IPS DF 19.7 (cell line): ENCODE results near the gene ZDHHC20.

ENCODE experiments used
- DNase-seq: peaks from one replicate; pipeline ENCODE4 v3.0.0-alpha.2; 2013; ENCODE audit warnings: low read depth, low spot score

The ZDHHC20 gene

DNA sequence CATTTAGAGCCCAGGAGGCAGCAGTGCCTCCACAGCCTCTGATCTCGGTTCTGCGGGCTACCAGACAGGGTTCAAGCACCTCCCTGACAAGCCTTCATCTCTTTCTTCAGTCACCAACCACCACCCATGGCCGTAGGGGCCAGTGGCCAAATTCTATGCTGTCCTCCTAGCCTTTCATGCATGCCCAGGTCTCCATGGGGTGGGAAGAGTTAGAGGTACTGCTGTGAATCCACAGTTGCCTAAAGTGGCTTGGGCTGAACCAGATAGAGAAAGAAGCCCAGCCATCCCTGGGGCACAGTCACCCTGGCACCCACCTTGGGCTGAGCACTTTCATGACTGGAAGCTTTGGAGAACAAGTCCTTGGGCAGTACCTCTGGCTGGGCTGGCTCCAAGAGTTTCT, 97.4 kb downstream of the ZDHHC20 start:
- DNase-seq = no peak

DNA sequence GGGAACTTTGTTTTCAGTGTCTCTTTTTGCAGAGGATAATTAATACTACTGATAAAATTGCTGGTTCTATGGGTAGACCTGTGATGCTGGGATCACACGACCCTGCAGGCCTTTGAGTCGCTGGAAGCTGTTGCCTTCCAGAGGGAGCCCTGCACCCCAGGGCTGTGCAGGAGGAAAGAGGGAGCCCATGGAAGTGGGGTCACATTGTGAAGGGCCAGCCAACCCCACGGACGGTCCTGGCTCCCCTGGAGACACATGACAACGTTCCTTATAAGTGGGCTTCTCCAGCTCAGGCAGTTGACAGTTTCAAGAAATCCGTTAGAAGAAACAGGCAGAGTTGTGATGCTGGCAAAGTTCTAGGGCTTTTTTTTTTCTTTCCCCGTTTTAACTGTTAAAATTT, 98.0 kb downstream of the ZDHHC20 start:
- DNase-seq = no peak

DNA sequence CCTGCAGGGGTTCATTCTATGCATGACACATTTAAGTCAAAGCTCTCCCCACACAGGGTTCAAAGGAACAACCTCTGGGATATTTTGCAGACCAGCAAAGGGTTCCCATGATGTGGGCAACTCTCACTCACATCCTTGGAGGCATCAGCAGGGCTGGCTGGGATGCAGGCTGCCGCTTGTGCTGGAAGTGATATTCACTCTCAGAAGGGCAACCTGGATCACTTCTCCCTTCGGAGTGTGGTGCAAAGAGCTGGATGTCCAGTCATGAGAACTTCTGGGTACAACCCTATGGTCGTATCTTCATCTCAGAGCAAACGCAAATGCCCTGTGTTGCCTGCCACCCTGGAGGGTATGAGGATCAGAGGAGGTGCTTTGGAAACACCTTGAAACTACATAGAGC, 98.6 kb downstream of the ZDHHC20 start:
- no peak for DNase-seq

DNA sequence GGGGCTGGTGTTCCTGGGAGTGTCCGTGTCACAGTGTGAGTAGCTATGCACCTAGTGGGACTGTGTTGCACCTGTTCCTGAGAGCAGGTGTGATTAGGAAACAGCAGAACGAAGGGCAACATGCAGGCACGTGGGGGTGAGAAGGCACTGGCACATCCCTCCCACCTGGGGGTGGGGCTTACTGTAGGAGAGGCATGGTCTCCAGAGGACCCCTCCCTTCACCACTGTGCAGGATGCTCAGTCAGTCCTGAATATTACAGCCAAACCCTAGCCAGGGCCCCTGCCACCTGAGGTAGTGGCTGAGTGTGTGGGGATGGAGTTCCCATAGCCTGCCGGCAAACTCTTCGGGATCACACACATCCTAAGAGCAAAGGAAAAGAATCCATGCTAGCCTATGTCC, 99.2 kb downstream of the ZDHHC20 start:
- DNase-seq = no peak

DNA sequence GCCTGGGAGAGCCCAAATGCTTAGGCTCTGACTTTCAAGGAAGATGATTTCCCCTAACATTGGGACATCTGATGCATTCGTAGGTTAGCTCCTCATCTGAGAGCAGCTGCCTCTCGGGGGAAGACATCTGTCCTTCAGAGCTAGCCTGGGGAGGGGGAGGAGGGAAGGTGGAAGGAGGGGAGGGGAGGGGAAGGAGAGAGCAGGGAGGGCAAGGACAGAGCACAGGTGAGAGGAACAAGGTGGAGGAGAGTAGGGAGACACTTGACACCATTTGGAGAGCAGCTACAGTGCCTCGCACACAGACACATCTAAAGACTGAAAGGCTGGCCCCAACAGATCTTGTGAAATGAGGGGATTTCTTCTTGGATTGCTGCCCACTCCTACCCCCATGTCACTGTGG, 103.8 kb downstream of the ZDHHC20 start:
- DNase-seq = peak; percentile 12

DNA sequence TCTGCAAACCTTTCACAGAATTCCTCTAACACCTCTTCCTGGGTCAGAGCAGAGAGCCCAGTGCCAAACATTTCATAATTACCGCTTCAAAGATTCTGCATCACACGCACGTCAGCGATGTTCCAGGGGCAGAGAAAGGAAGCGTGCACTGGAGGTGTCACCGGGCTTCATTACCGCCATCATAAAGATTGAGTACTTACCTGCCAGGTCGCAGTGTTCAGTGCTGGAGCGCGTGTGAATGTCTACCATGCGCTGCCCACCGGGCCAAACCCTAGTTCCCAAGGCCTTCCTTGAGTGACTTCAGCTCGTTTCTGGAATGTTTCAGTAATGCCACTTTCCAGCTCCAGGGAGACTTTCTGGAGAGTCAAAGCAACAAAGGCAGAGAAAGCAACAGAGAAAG, 104.4 kb downstream of the ZDHHC20 start:
- no peak for DNase-seq

DNA sequence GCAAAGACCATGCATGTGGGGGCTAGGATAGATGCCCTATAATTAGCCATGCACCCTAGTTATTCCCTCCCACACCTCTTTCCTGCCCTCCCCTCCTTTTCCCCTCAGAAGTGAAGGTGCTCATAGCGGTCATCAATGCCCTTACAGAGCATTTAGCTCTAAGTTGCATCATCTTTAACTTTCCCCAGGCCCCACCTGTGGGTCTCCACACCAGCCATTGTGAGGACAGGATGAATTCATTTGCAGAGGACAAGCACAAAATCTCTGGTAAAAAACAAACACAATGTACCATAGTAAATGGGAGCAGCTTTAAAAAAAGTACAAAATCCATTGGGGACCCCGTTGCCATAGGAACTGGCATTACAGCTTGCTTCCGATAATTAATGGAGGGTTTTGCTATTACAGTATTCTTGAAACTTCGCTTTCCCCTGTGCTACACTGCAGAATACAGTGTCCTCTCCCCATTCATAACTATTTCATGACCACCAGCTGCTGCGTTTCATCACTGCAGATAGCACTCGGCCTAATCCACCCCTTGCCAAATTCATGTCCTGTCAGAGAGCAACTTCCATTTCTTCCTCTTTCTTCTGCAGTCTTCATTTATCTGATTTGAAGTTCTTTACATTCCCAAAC, 110.5 kb downstream of the ZDHHC20 start:
- DNase-seq = no peak

DNA sequence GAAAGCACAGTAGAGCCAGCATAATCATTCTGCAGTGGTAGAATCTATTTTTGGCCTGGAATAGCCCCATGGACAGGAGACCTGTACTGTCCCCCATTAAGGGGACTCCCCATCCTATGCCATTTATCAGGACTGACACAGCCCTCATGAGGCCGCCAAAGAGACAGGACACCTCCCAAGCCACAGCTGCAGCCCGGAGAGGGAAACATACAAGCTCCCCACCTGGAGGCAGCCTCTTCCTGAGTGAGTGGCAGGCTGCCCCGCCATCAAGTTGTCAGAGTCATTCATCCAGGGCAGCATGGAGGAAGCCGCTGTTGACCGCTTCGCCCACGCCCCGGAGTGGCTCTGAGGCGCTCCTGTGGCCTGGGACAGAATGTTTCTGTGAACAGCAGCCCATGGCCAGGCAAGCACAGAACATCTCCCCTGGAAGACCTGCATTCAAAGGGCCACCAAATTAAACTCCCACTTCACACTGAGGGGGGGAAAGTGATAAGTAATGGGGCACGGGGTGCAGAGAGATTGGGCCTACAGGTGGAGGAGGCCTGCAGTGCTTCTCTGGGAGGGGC, 111.3 kb downstream of the ZDHHC20 start:
- no peak for DNase-seq

DNA sequence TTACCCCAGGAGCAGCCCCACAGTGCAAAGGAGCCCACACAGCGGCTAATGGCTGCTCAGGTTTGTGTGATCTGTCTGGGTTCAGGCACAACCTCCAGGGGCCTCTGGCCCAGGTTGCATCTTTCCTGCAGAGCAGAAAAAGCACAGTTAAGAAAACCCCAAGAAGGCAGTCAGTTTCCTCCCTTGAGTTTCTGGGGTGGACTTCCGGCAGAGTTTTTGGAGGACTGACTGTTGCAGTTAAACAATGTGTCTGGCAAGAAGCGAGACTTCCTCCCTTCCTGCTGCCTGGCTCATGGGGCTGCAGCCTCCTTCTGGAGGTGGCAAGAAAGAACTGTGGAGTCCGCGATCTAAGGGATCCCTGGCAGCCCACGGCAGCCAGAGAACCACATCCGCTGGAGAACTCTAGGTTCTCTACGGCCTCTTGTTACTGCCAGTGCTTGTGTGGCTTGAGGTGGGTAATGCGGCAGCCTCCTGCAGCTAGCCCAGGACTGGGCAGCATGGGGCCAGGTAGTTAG, 114.4 kb downstream of the ZDHHC20 start:
- no peak for DNase-seq

DNA sequence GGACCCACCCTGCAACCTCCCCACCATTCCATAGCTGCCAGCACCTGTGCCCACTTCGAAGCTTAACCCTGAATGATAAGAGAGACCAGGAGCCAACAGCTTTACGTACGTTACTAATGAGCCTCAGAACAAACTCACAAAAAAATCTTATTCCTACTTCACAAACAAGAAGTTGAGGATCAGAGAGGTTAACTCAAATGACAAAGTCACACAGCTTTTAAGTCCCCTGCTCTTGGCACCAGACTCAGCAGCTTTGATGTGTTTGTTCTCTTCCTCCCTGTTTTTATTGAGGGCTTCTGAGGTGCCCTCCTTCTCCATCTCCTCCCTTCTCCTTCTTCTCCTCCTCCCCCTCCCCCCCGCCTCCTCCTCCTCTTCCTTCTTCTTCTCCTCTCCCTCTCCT, 115.4 kb downstream of the ZDHHC20 start:
- no peak for DNase-seq

DNA sequence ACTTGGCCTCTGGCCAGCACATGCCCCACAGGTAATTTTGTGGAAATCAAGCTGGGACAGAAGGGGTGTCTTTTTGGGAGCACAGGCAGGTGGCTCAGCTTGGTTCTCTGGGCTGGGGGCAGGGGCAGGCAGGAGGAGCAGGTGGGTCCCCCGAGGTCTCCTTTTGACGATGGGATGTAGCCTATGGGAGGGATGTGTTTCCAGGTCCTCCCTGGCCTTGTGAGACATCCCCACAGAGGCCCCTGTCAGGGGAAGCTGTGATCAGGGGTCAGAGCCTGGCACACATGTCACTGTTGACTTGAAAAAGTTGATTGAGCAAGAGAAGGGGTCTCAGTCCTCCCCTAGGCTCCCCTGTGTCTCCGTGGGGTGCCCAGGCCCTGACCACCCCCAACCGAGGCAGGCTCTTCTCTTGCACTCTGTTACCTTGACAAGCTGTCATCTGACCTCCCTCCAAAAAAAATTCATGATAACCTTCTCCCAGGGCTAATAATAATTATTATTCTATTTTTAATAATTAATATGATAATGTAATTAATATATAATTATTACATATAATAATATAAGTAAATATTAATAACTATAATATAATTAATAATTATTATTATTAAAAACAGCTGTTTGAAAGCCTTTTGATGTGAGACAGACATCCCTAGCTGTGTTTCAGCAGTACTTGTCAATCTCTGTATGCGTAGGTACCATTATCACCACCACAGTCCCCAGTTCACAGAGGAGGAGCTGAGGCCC, 116.2 kb downstream of the ZDHHC20 start:
- DNase-seq = no peak

DNA sequence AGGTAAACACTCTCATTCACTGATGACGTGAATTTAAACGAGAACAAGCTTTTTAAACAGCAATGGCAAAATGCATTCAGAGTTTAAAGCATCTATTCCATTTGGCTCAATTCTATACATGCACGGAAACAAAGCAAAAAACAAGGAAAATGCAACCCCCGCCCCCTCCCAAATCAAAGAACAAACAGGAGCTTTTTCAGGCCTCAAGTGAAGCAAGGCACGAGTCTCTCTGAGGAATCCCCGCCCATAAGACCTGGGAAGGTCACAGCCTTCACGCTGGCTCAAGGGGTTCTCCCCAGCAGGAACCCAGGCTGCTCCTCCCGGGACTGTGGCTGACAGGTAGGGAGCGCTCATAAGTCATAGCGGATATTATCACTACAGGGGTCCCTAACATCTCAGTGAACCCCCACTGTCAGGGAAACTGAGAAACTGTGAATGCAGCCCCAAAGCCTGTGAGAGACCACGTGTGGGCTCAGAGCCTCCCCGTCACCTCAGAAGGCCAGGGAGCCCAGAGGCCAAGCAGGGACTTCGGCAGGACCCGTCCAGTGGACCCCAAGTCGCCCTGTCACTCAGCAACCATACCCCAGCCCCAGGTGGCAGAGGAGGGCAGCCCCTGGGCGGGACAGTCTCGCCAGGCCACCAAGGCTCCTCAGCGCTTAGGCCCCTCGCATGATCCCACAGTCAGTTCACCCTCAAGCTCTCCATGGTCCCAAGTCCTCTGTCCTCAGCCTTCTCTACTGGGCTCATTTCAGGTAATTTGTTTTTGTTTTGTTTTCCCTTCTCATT, 117.3 kb downstream of the ZDHHC20 start:
- DNase-seq = no peak

DNA sequence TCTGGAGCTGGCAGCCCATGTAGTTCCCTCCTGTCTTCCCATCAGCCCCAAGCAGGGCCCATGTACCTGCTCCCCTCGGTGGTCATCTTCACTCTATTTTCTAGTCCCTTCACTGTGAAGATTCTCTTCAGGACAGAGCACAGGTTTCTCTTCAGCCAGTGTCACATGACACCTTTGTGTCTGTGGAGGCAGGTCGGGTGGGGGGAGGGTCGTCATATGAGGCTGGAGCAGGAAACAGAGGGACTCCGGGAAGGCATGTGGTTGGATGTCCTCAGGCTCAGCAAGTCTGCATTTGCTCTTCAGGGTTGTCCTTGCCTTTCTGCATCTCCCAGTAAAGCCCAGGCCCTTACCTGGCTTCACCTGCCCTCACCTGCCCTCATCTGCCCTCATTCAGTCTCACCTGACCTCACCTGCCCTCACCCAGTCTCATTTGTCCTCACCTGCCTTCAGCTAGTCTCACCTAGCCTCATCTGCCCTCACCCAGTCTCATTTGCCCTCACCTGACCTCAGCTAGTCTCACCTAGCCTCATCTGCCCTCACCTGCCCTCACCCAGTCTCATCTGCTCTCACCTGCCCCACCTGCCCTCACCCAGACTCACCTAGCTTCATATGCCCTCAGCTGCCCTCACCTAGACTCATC, 120.3 kb downstream of the ZDHHC20 start:
- peak; percentile 57 for DNase-seq

DNA sequence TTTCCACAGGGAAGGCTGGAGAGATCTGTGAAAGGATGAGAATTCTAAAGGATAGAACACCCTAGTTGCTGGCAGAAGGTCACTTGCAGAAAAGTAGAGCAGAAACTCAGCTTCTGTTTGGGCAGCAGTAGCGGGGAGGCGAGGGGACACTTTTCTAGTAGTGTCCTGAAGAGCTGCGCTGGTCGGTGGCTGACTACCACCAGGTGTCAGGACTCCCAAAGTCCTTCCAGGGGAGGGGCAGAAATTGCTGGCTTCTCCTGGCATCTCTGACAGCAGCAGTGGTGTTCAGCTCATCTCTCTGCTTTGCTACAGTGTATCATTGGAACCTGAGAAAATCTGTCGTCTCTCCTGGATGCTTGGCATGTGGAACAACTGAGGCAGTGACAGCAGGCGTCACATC, 120.9 kb downstream of the ZDHHC20 start:
- no peak for DNase-seq

DNA sequence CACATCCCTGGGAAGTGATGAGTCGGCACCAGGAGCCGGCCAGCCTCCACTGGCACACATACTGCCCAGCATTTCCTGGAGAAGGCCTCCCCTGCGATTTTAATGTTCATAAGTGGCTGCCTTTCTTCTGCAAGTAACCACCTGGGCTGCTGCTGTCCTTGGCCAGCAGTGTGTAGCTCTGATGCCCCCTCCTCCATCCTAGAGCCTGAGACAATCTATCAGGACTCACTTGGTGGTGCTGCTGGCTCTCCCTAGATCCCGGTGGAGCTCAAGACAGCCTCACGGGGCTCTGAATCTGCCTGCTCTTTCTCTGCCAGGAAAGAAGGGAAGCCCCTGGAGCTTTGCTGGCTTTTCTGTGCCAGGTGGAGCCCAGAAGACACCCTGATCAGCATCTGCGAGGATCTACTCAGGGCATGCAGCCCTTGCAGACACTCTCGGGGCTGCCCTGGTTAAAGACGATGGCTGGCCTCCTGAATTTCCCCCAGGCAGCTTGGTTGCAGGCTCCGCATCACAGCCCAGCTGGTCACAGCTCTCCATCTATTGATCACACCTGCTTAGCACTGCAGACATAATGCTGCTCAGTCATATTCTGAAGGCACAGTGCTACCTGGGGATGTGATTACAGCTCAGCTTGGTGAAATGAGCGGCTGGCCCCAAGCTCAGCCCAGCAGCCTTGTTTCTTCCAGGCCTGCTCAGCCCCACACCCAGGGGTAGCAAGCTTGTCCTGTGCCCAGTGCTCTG, 122.3 kb downstream of the ZDHHC20 start:
- no peak for DNase-seq

DNA sequence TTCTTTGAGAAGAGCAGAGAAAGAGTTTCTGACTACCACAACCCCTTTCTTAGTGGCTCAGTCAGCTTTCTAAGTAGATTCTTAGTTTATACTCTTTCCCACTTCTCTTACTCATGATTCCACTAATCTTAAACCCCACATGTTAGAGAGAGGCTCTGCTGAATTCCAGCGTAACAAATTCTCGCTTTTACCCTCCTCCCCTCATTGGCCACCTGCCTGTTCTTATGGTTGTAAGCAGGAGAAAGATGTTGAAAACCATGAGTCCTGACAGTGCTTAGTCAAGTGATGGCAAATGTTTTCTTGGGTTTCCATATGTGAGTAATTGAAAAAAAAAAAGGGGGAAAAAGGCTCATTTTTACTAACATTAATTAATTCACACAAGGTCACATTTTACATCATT, 125.9 kb downstream of the ZDHHC20 start:
- no peak for DNase-seq

DNA sequence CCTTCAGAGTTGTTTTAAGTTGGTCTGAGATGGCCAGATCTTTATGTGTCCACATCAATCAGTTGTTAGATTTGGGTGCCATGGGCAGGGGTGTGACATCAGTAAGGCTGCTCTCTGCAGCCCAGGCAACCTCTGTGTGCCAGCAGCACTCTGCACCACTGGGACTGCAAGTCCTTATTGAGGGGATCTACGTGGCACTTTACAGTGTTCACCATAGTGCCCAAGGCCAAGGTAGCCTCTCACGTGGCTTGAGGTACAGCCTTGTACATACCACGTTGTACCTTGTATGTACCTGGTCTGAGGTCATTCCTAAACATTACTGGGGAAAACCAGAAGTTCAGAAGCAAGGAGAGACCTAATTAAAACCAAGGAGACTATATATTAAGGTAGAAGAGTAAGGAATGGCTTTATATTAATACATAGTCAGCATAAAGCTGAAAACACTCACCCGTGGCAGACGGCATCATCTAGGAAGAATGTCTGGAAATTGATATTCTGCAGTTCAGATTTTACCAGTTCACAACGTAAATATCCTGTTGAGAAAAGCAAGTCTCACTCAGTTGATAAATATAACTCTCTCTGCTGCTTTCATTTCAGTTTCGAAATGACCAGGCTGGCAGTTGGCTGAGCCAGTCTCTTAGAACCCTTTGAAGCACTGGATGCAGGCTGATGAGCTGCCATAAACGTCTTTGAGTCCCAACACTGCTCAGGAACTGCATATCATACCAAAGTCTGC, 128.8 kb downstream of the ZDHHC20 start:
- DNase-seq = no peak

DNA sequence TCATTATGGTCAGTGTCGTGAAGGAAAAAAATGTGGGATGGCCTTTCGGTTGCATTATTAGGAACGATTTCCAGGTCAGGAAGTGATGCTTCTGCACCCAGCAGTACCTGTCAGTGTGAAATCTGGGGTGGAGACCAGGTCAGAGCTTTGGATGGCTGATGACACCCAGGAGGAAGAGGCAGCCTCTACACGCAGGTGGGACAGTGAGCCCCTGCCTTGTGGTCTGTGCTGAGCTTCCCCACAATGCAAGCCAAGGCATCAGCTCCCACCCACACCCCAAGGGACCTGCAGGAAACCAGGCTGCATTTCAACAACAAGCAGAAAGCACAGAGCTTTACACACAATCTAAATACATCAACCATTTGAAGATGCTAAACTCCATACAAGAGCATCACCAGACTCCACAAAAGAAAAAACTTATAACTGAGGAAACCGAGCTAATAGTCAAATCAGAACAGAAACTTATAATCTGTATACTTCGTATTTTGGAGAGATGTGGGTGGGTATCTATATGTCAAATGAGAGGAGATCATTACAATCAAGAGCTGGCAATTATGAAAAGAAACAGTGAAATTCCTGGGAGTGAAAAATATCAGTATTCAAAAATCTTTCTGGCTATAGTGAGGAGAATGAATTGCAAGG, 130.1 kb downstream of the ZDHHC20 start:
- DNase-seq = no peak

DNA sequence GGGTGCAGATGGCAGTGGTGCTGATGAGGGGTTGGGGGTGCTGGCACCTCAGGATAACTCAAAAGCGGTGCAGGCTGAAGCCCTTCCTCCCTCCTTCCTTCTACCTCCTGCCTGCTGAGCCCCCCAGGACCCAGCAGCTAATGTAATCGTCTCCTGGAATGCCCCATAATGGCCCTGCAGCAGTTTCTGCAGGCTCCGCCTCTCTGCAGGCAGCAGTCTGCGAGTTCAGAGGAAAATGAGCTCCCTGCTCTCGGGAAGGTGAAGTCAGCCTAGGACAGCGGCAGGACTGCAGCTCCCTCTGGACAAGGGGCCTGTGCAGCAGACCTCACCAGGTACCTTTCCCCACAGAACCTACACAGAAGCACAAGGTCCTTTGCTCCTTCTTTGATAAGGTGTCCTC, 130.9 kb downstream of the ZDHHC20 start:
- peak; percentile 40 for DNase-seq
